H1 (cell line): ENCODE results near the gene BCKDHB. TPM values are rescaled to one million over a fixed set of nuclear protein-coding genes. Genes with fewer than 3 reads are reported as not detected.

ENCODE experiments used
- EZH2 ChIP-seq: fragments of 200-600 bp; sonication (generic); IDR thresholded peaks from 2 replicates; pipeline ENCODE4 v1.7.1; 2012; ENCODE audit warnings: low read depth, mild to moderate bottlenecking, moderate library complexity, low read length, inconsistent platforms; ENCODE audit not compliant: severe bottlenecking
- POU5F1 ChIP-seq: IDR thresholded peaks from 2 replicates; pipeline ENCODE4 v1.6.1; 2011; ENCODE audit warnings: low read depth, mild to moderate bottlenecking, low read length, moderate library complexity
- TCF12 ChIP-seq: IDR thresholded peaks from 2 replicates; pipeline ENCODE4 v1.6.1; 2011; ENCODE audit warnings: low read depth, mild to moderate bottlenecking, low read length
- polyA plus RNA-seq, 7 experiments: library from polyadenylated mRNA; depleted of rRNA in 3 of 7; stranded (reverse) in 5 of 7; unstranded in 2 of 7; fragments of >200 nt in 5 of 7; fragments of 200-250 nt in 2 of 7; gene quantifications; 1 replicate in 5 of 7; 2 replicates in 1 of 7; 4 replicates in 1 of 7; pipeline versions ENCODE4 v1.2.1 to v1.2.3, GENCODE V29; 2011 to 2013; ENCODE audit warnings: missing spikeins in 2 of 7, mixed read lengths in 2 of 7
- total RNA-seq: library from RNA; stranded (reverse); fragmentation: NEBNext Ultra II Directional; extraction: Animal tissue kit (Norgen Biotek cat#: 25700); gene quantifications from 2 replicates; pipeline ENCODE4 v1.2.1, GENCODE V29; 2021
- TF ChIP-seq, protein P1 (sequence below), 3 experiments: IDR thresholded peaks; 1 replicate in 2 of 3; 2 replicates in 1 of 3; pipeline versions ENCODE4 v1.5.1 to v1.6.1; 2011; ENCODE audit warnings: low read length in 3 of 3, mild to moderate bottlenecking in 3 of 3, inconsistent platforms in 2 of 3, low read depth in 1 of 3, moderate library complexity in 1 of 3; ENCODE audit not compliant: insufficient read depth in 1 of 3; ENCODE audit errors: control extremely low read depth in 1 of 3

Gene BCKDHB
- total and polyA plus RNA-seq, 2 of the 8 experiments (the other 6 are each of a cell fraction or from before 2014, with no cell fraction given): 22.1 to 30.8 TPM

DNA sequence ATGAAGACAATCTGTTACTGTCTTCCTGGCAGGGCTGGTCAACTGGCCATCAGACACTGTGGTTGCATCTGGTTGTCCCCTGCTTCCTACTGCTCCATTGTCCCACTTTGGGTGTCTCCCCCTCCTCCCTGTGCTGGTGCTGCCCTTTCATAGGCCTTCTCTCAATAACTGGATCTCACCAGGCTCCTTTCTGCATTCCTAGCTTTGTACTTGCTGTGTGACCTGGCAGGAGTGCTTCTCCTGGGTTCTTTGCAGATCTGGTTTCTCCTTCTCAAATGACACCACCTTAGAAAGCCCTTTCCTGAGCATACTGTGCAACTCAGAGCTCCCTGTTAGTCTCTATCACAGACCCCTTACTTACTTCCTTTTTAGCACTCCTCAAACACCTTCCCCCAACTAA, 223.0 kb downstream of the BCKDHB start (continued):
- TF ChIP-seq EZH2 (no peak), POU5F1 (no peak), TCF12 (no peak)
- TF ChIP-seq, protein P1, sequence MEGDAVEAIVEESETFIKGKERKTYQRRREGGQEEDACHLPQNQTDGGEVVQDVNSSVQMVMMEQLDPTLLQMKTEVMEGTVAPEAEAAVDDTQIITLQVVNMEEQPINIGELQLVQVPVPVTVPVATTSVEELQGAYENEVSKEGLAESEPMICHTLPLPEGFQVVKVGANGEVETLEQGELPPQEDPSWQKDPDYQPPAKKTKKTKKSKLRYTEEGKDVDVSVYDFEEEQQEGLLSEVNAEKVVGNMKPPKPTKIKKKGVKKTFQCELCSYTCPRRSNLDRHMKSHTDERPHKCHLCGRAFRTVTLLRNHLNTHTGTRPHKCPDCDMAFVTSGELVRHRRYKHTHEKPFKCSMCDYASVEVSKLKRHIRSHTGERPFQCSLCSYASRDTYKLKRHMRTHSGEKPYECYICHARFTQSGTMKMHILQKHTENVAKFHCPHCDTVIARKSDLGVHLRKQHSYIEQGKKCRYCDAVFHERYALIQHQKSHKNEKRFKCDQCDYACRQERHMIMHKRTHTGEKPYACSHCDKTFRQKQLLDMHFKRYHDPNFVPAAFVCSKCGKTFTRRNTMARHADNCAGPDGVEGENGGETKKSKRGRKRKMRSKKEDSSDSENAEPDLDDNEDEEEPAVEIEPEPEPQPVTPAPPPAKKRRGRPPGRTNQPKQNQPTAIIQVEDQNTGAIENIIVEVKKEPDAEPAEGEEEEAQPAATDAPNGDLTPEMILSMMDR (IDR thresholded peaks at IDR 0.05; ENCODE audit: control extremely low read depth in 1 of 3, insufficient read depth in 1 of 3, low read depth in 1 of 3, low read length in 3 of 3): no peak
- TF ChIP-seq, all 59 proteins: peak for 0
